GM12891 (cell line): ENCODE data around the gene KCNJ4.
"Not testable (repeated sequence)": the region's sequence is repeated elsewhere in the genome, so short reads cannot be mapped to it uniquely, and the experiment has no call there.

Experiments used
- DNase-seq: peaks from one replicate; pipeline ENCODE4 v3.0.0; 2011; ENCODE audit warnings: low spot score; ENCODE audit not compliant: insufficient read length
- FAIRE-seq: peaks from 2 replicates; lab custom pipeline; 2011; peaks lifted over from hg19 to GRCh38; lab: Jason Lieb, UNC
- PAX5 ChIP-seq: IDR thresholded peaks from 2 replicates; pipeline ENCODE4 v1.6.1; 2011; ENCODE audit warnings: low read length, moderate library complexity, mild to moderate bottlenecking; ENCODE audit not compliant: insufficient read depth, severe bottlenecking
- POLR2A ChIP-seq: IDR thresholded peaks from 2 replicates; pipeline ENCODE4 v1.6.1; 2011; ENCODE audit warnings: low read depth, low read length, control low read depth
- POLR2AphosphoS5 ChIP-seq: IDR thresholded peaks from 2 replicates; pipeline ENCODE4 v1.6.1; 2011; ENCODE audit warnings: low read depth, low read length, control low read depth
- POU2F2 ChIP-seq: IDR thresholded peaks from 2 replicates; pipeline ENCODE4 v1.6.1; 2011; ENCODE audit warnings: low read depth, mild to moderate bottlenecking, control low read depth, low read length, moderate library complexity
- SPI1 ChIP-seq: IDR thresholded peaks from 2 replicates; pipeline ENCODE4 v1.6.1; 2011; ENCODE audit warnings: low read depth, low read length, control low read depth
- TAF1 ChIP-seq: IDR thresholded peaks from 2 replicates; pipeline ENCODE4 v1.6.1; 2011; ENCODE audit warnings: low read depth, low read length, control low read depth

Gene KCNJ4

GRCh38 chr22:38402204-38402603 lies 52.8 kb downstream of the KCNJ4 start:
- FAIRE-seq: no peak

GRCh38 chr22:38401336-38402084 lies 53.5 kb downstream of the KCNJ4 start:
- no peak for TF ChIP-seq TAF1
- no peak for TF ChIP-seq POU2F2
- no peak for TF ChIP-seq SPI1
- no peak for TF ChIP-seq POLR2A
- no peak for TF ChIP-seq POLR2AphosphoS5
- TF ChIP-seq PAX5: no peak
- DNase-seq: no peak
- no peak for FAIRE-seq

More at GRCh38 chr22:38402204-38402603, 52.8 kb downstream of the KCNJ4 start:
- no peak for DNase-seq
- TF ChIP-seq SPI1 (no peak), PAX5 (no peak), TAF1 (no peak), POU2F2 (no peak), POLR2AphosphoS5 (no peak), POLR2A (no peak)

DNA sequence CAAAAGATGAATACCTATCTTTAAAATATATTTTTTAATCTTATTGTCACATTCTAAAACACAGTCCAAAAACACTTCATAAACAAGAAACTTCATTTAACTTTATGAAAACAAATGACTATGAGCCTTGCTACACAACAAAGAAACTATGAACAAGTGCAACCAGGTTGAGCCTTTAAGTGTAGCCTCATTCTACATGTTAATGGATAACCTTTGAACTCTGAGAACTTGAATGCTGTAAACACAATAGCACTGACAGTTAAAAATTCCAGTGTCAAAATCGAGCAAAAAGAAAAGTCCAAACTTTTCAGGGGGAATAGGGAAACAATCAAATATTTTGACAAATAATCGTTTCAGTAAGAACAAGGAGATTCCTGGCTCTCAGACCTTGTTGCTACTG lies 54.7 kb downstream of the KCNJ4 start:
- not testable (repeated sequence) for DNase-seq
- peak; percentile 43 for FAIRE-seq

DNA sequence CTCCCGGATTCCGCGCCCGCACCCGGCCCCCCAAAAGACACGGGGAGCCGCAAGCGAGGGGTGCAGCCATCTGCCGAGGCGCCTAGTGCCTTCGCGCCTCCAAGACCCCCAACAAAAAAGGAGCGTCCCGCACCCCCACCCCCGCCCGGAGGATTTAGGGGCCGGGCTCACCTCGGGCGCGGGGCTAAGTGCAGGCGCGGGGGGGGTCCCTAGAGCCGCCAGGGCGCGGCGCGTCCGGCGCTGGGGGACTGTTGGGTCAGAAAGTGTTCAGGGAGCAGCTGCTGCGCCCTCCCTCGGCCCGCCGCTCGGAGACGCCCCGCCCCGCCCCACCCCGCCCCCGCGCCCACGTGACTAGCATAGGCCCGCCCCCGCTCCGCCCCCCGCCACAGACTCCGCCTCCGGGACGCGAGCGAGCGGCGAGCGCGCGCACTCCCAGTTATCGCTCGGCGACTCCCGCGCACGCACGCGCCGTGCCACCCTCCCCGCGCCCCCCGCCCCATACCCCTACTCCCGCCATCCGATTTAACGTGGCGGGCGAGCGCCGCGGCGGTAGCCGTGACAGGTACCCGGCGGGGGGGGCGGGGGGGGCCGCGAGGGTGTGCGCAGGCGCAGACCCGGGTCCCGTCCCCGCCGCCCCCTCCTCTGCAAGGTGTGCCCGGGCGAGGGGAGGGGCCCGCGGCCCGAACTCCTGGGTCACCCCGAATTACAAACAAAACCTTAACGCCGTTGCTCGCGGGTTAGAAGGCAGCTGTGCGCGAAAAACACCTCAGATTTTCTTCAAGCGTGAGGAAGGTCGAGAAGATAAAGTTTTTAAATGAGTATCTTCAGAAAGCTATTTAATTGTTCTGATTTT lies 56.2 kb downstream of the KCNJ4 start:
- TF ChIP-seq POLR2AphosphoS5 (no peak), TAF1 (peak; percentile 37; the same call in 1 of the 2 replicates), POLR2A (0 out of 2 replicates have a peak, but pooled peaks have one; percentile 32), PAX5 (no peak), SPI1 (no peak)
- FAIRE-seq (peak; percentile 76), DNase-seq (peak; percentile 65)

DNA sequence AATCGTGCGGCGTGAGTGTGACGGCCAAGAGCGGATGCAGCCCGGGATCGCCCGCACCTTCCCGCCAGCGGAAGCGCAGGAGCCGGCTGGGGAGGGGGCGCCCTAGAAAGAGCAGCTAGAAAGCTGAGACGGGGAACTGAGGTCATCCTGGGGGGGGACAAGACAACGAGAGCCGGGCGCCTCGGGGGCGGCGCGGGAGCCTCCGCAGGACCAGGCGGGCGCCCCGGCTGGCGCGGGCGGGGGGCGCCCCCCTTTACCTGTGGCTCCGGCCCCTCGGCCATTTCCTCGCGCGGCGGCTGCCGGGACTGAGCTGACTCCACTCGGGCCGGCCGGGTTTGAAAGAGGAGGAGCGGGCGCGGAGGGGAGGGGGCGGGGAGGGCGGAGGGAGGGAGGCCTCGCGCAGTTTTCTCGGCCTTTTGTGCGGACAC lies 56.8 kb downstream of the KCNJ4 start:
- FAIRE-seq, DNase-seq: not testable (repeated sequence)

DNA sequence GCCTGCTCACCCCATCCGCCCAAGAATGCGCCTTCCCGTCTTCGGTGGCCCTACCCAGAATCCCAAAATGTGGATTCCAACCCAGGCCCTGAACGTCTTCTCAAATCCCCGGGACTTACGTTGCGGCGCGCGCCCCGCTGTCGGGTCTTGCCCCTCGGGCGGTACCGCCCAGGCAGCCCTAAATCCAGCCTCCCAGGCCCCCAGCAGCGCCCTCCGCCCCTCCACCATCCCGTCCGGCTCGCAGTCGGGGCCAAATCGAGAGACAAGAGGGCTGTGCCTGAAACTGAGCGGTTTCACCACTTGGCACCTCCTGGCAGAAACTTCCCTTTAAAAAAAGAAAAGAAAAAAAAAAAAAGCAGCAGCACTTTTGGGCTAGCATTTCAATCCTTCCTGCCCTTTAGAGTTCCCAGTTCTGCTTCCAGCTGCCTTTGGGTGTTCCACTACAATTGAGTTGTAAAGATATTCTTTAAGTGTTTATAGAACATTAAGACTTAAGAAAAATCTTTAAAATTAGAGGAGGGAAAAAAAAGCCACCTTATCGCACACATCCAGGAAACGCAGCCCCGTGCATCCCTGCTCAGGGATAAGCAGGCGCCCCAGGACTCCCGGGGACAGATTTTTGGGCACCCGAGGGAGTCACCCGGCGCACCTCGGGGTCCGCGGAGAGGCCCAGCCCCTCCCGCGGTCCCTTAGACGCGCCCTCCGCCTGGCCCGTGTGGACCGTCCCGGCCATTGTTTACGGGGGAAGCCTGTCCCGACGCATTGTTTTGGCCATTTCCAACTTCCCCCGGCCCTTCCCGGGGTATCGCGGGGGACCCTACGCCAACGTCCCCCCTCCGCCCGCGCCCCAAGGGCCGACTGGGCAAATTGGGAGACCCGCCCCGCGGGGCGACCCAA lies 57.6 kb downstream of the KCNJ4 start:
- FAIRE-seq (peak; percentile 28), DNase-seq (no peak)
- no peak for TF ChIP-seq POU2F2
- TF ChIP-seq SPI1: no peak
- TF ChIP-seq POLR2AphosphoS5: no peak
- TF ChIP-seq PAX5: no peak
- TF ChIP-seq POLR2A: no peak
- TF ChIP-seq TAF1: no peak

GRCh38 chr22:38396440-38397069 lies 58.4 kb downstream of the KCNJ4 start:
- FAIRE-seq, DNase-seq: not testable (repeated sequence)

- not testable (repeated sequence) for FAIRE-seq, DNase-seq
Measured at GRCh38 chr22:38395944-38396343, 59.1 kb downstream of the KCNJ4 start.

DNA sequence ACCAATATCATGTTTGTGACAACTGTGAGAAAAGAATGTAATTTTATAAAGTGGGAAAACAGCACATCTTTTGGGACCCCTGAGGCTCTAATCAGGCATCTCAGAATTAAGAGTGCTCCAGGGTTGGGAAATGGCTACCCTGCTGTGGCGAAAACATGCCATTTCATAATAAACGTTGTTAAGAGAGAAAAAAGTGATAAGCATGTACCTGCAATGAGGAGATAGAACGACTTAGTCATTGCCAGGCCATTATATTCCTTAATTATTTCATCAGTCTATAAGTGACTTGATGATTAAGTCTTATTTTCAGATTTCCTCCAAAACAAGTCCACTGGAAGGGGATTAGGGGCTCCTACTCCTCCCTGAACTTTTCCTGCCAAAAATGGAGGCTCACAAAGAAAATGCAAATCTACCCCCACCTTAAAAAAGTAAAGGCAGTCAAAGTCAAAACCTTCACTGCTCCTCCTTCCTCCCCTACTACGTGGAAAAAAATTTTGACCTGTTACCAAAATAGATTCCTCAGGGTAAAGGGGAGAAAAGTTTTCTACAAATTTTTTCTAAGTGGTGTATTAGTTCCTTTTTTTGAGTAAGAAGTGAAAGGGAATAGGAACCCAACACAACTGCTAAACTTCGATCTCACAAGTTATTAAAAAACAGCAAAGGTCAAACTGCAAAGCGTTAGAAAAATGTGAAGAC lies 59.9 kb downstream of the KCNJ4 start:
- FAIRE-seq: peak; percentile 5
- not testable (repeated sequence) for DNase-seq

- FAIRE-seq, DNase-seq: not testable (repeated sequence)
- peak; percentile 71 for TF ChIP-seq SPI1
Measured at GRCh38 chr22:38389428-38389818, 65.6 kb downstream of the KCNJ4 start.

GRCh38 chr22:38388506-38389427 lies 66.2 kb downstream of the KCNJ4 start:
- DNase-seq, FAIRE-seq: not testable (repeated sequence)

DNA sequence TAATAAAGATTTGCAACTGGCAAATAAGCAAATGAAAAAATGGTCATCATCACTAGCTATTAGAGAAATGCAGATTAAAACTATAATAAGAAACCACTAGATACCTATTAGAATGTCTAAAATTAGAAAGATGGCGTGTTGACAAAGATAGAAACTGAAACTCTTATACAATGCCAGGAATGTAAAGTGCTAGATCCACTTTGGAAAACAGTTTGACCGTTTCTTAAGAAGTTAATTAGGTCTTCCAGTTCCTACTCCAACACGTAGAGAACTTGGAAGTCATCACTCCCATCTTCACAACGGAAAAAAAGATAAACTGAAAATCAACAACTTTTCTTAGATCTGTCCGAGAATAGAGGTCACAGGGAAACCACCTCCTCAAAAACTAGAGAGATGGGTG lies 68.1 kb downstream of the KCNJ4 start:
- not testable (repeated sequence) for DNase-seq, FAIRE-seq
